ENCODE results near the gene FLYWCH2. TPM values are rescaled to one million over a fixed set of nuclear protein-coding genes. Genes with fewer than 3 reads are reported as not detected.

FLYWCH2 gene
- total and polyA plus RNA-seq, 9 of the 15 experiments (the other 6 are each of a cell fraction or from before 2014, with no cell fraction given) = 0.70 to 55.5 (median 7.6) TPM

DNA sequence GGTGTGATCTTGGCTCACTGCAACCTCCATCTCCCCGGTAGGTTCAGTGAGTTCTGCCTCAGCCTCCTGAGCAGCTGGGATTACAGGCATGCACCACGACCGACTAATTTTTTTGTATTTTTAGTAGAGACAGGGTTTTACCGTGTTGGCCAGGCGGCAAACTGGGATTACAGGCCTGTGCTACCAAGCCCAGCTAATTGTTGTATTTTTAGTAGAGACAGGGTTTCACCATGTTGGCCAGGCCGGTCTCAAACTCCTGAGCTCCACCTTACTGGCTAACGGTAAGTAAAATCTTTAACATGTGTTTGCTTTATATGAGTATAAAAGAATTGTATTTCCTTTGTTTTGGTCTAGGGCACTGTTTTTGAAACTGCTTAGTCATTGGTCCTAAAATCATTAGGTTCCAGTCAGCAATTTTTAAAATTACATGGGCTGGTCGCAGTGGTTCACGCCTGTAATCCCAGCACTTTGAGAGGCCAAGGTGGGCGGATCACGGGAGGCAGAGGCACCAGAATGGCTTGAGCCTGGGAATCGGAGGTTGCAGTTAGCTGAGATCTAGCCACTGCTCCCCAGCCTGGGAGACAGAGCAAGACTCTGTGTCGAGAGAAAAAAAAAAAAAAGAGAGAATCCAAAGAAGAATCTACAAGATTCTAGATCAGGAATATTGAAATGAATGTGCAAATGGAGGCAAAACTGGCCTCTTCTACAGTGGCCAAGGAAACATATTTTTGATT, 32.3 kb downstream of the FLYWCH2 start (continued):
- no peak for TF ChIP-seq JUND (IDR thresholded peaks at IDR 0.05; ENCODE audit: borderline replicate concordance, low read depth, low read length)
- no peak for TF ChIP-seq JUND (tag; IDR thresholded peaks at IDR 0.05; ENCODE audit: borderline replicate concordance, low read depth, low read length)
- no peak for TF ChIP-seq MTF1 (CRISPR knock-in tag; IDR thresholded peaks at IDR 0.05; ENCODE audit: borderline replicate concordance)
- peak; percentile 89 for TF ChIP-seq NFE2 (IDR thresholded peaks at IDR 0.05; ENCODE audit: low read depth)

DNA sequence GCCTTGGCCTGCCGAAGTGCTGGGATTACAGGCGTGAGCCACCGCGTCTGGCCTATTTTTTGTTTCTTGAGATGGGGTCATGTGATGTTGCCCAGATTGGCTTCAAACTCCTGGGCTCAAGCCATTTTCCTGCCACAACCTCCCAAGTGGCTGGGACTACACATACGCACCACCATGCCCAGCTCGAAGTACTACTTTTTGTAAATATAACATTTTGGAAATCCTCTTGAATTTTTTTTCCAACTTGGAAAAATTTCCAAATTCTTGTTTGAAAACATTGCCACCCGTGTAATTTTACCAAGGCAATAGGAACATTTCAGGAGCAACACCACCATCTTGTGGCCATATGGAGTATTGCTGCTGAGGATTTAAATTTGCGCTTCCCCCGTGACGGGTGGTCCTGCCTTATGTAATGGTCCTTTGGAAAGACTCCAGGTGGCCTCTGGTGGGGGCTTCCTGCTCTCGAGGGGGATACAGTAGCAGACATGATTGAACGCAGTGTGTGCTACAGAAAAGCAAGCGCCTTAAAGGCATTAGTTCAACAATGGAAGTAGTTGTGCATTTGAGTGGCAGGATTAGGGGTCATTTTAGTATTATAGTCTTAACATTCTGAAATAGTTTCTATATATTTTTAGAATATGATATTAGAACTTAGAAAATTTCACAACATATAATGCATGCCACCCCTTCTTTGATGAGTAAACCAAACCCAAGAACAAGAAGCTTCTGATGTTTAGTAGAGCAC, 36.7 kb downstream of the FLYWCH2 start:
- Histone ChIP-seq H3K9me3 (replicated peaks; ENCODE audit: control insufficient read depth, insufficient read depth, low read depth, low read length) (no peaks in the 10 kb centered on the region), H3K9me1 (ENCODE audit: control insufficient read depth, insufficient read depth, low read length) (no peaks in the 10 kb centered on the region), H3K9ac (ENCODE audit: insufficient read depth in 1 of 2, low read depth in 2 of 2, low read length in 2 of 2) (no peak overlapping the region), H3K36me3 (ENCODE audit: control insufficient read depth, insufficient read depth, low read length) (peaks cover 39% of the 10 kb centered on the region; the same call in 1 of the 3 replicates), H3K27me3 (ENCODE audit: control insufficient read depth in 2 of 2, insufficient read depth in 2 of 2, low read length in 2 of 2) (no peaks in the 10 kb centered on the region), H3K79me2 (ENCODE audit: control insufficient read depth, insufficient read depth, low read length) (no peaks in the 10 kb centered on the region), H3K4me3 (no peak overlapping the region), H4K20me1 (replicated peaks; ENCODE audit: control insufficient read depth, insufficient read depth, low read length) (no peaks in the 10 kb centered on the region), H3K27ac (ENCODE audit: extremely low read depth, low read depth, low read length) (no peak overlapping the region), H3K4me1 (replicated peaks in 1 of 2; ENCODE audit: control insufficient read depth in 2 of 2, insufficient read depth in 2 of 2, low read length in 2 of 2) (peaks cover 9 to 11% of the 10 kb centered on the region in 2 experiments), H2AFZ (ENCODE audit: low read depth, low read length) (no peak overlapping the region), H3K4me2 (ENCODE audit: insufficient read depth, low read length) (no peak overlapping the region)
- WGBS (ENCODE audit: insufficient coverage, low coverage, missing lambda C conversion rate) = 14% methylated on average over 13 of the region's 13 CpGs
- intact Hi-C loops (cut with micrococcal nuclease) = loop anchor here (2.0 to 5.0 kb wide), 2 partner anchors 45 to 82 kb away; no protein-coding TSS in a partner anchor
- FAIRE-seq = peak; percentile 96
- DNase-seq (ENCODE audit: extremely low read depth in 1 of 4, low spot score in 3 of 4) = peak; percentile 58 to 76 (median 62)
- CTCF ChIA-PET (ENCODE audit: low intra/inter-chr PET ratio) = interaction anchor here (0.7 to 2.7 kb wide), 5 partner anchors 38 to 904 kb away, joined by 3 to 23 read pairs (median 6); no protein-coding TSS in a partner anchor
- in situ Hi-C loops (cut with MboI) = no loop called here
- ATAC-seq = peak; percentile 70
- POLR2A ChIA-PET = interaction anchor here (0.7 to 1.4 kb wide), 2 partner anchors 20 to 63 kb away, joined by 3 read pairs; no protein-coding TSS in a partner anchor
- BruUV-seq (replicated peaks) = no TSS peak
- TF ChIP-seq STAG1 (CRISPR knock-in tag; IDR thresholded peaks at IDR 0.05; ENCODE audit: borderline replicate concordance) (peak; percentile 55; the same call in 1 of the 2 replicates), RNF2 (IDR thresholded peaks at IDR 0.05) (no peak), ZNF184 (CRISPR knock-in tag; IDR thresholded peaks at IDR 0.05) (no peak), NCOA2 (IDR thresholded peaks at IDR 0.05; ENCODE audit: partially characterized antibody in 2 of 2) (no peak), FOXA3 (CRISPR knock-in tag; conservative IDR thresholded peaks at IDR 0.05 in 1 of 2, IDR thresholded peaks at IDR 0.05 in 1 of 2) (no peak)
- TF ChIP-seq, protein P1, sequence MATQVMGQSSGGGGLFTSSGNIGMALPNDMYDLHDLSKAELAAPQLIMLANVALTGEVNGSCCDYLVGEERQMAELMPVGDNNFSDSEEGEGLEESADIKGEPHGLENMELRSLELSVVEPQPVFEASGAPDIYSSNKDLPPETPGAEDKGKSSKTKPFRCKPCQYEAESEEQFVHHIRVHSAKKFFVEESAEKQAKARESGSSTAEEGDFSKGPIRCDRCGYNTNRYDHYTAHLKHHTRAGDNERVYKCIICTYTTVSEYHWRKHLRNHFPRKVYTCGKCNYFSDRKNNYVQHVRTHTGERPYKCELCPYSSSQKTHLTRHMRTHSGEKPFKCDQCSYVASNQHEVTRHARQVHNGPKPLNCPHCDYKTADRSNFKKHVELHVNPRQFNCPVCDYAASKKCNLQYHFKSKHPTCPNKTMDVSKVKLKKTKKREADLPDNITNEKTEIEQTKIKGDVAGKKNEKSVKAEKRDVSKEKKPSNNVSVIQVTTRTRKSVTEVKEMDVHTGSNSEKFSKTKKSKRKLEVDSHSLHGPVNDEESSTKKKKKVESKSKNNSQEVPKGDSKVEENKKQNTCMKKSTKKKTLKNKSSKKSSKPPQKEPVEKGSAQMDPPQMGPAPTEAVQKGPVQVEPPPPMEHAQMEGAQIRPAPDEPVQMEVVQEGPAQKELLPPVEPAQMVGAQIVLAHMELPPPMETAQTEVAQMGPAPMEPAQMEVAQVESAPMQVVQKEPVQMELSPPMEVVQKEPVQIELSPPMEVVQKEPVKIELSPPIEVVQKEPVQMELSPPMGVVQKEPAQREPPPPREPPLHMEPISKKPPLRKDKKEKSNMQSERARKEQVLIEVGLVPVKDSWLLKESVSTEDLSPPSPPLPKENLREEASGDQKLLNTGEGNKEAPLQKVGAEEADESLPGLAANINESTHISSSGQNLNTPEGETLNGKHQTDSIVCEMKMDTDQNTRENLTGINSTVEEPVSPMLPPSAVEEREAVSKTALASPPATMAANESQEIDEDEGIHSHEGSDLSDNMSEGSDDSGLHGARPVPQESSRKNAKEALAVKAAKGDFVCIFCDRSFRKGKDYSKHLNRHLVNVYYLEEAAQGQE (IDR thresholded peaks at IDR 0.05; ENCODE audit: borderline replicate concordance) = peak; percentile 70; the same call in 1 of the 2 replicates
- TF ChIP-seq, protein P1 (CRISPR knock-in tag; IDR thresholded peaks at IDR 0.05; ENCODE audit: low read depth) = no peak
